HEK293 (cell line): ENCODE results near the gene TMEM244.
"Not testable (repeated sequence)": the region's sequence is repeated elsewhere in the genome, so short reads cannot be mapped to it uniquely, and the experiment has no call there.

Experiments used
- CTCF ChIA-PET: fragments of 350-600 bp; formaldehyde crosslinking; extraction: SDS; loops from one replicate; lab custom pipeline; 2021; ENCODE audit warnings: antibody characterized with exemption; lab: Yijun Ruan, JAX
- POLR2A ChIA-PET: fragments of 300-600 bp; formaldehyde crosslinking; extraction: SDS; loops from one replicate; lab custom pipeline; 2020; ENCODE audit warnings: antibody characterized with exemption, inconsistent platforms; lab: Yijun Ruan, JAX
- H3K27ac ChIP-seq: fragments of 200-500 bp; sonication (Bioruptor generic); 2 replicates; pipeline ENCODE4 v1.5.1; 2014; ENCODE audit warnings: low read depth, low read length, control low read depth, inconsistent platforms; ENCODE audit errors: extremely low read depth
- H3K36me3 ChIP-seq, 2 experiments: fragments of 200-500 bp in 1 of 2; sonication (Bioruptor generic) in 1 of 2; 1 replicate in 1 of 2; 2 replicates in 1 of 2; pipeline ENCODE4 v1.5.1; 2014 to 2017; ENCODE audit warnings: inconsistent platforms in 2 of 2, low read length in 2 of 2; ENCODE audit not compliant: control insufficient read depth in 2 of 2, insufficient read depth in 1 of 2
- H3K4me1 ChIP-seq: fragments of 200-500 bp; sonication (Bioruptor generic); 2 replicates; pipeline ENCODE4 v1.5.1; 2014; ENCODE audit warnings: mild to moderate bottlenecking, low read length, inconsistent platforms; ENCODE audit not compliant: control insufficient read depth, insufficient read depth
- H3K4me3 ChIP-seq: 2 replicates; pipeline ENCODE4 v1.5.1; 2011; ENCODE audit warnings: low read depth, mild to moderate bottlenecking, control low read depth, low read length, moderate library complexity
- H3K9me3 ChIP-seq: fragments of 200-500 bp; sonication (Bioruptor generic); 2 replicates; pipeline ENCODE4 v1.5.1; 2014; ENCODE audit warnings: low read depth, low read length, inconsistent platforms; ENCODE audit not compliant: control insufficient read depth, insufficient read depth
- BCL11A ChIP-seq: fragments of 450-650 bp; formaldehyde crosslinking; IDR thresholded peaks from 2 replicates; pipeline ENCODE4 v1.5.1; 2016; ENCODE audit warnings: low read depth, missing biosample characterization, missing genetic modification characterization
- HOXD13 ChIP-seq: sonication (generic); formaldehyde crosslinking; IDR thresholded peaks from 2 replicates; pipeline ENCODE4 v1.8.0; 2022; ENCODE audit warnings: missing genetic modification reagents, borderline replicate concordance
- ZIC2 ChIP-seq: fragments of 450-650 bp; formaldehyde crosslinking; IDR thresholded peaks from 2 replicates; pipeline ENCODE4 v1.5.1; 2016; ENCODE audit warnings: missing biosample characterization, missing genetic modification characterization
- ZNF146 ChIP-seq: fragments of 450-650 bp; formaldehyde crosslinking; IDR thresholded peaks from 2 replicates; pipeline ENCODE4 v1.5.1; 2016; ENCODE audit warnings: missing biosample characterization, missing genetic modification characterization
- ZNF366 ChIP-seq: fragments of 450-650 bp; formaldehyde crosslinking; conservative IDR thresholded peaks from 2 replicates; pipeline ENCODE4 v1.5.1; 2016; ENCODE audit warnings: missing biosample characterization, missing genetic modification characterization
- ZNF416 ChIP-seq: fragments of 450-650 bp; formaldehyde crosslinking; IDR thresholded peaks from 2 replicates; pipeline ENCODE4 v1.5.1; 2016; ENCODE audit warnings: missing biosample characterization, missing genetic modification characterization
- ZNF501 ChIP-seq: fragments of 450-650 bp; formaldehyde crosslinking; IDR thresholded peaks from 2 replicates; pipeline ENCODE4 v1.5.1; 2016; ENCODE audit warnings: missing biosample characterization, missing genetic modification characterization
- ZNF548 ChIP-seq: fragments of 450-650 bp; formaldehyde crosslinking; IDR thresholded peaks from 2 replicates; pipeline ENCODE4 v1.5.1; 2016; ENCODE audit warnings: missing biosample characterization, missing genetic modification characterization
- ZNF549 ChIP-seq: fragments of 450-650 bp; IDR thresholded peaks from 2 replicates; pipeline ENCODE4 v1.5.1; 2018; ENCODE audit warnings: missing biosample characterization, missing genetic modification characterization, mild to moderate bottlenecking, inconsistent platforms, moderate library complexity
- ZNF658 ChIP-seq: fragments of 450-650 bp; formaldehyde crosslinking; IDR thresholded peaks from 2 replicates; pipeline ENCODE4; 2016; ENCODE audit warnings: missing biosample characterization, missing genetic modification characterization
- TF ChIP-seq, protein P1 (sequence below): fragments of 450-650 bp; formaldehyde crosslinking; IDR thresholded peaks from 2 replicates; pipeline ENCODE4 v1.5.1; 2016; ENCODE audit warnings: missing biosample characterization, missing genetic modification characterization, borderline replicate concordance
- TF ChIP-seq, protein P2 (sequence below): fragments of 450-650 bp; formaldehyde crosslinking; IDR thresholded peaks from 2 replicates; pipeline ENCODE4 v1.5.1; 2016; ENCODE audit warnings: missing biosample characterization, missing genetic modification characterization

The TMEM244 gene

DNA sequence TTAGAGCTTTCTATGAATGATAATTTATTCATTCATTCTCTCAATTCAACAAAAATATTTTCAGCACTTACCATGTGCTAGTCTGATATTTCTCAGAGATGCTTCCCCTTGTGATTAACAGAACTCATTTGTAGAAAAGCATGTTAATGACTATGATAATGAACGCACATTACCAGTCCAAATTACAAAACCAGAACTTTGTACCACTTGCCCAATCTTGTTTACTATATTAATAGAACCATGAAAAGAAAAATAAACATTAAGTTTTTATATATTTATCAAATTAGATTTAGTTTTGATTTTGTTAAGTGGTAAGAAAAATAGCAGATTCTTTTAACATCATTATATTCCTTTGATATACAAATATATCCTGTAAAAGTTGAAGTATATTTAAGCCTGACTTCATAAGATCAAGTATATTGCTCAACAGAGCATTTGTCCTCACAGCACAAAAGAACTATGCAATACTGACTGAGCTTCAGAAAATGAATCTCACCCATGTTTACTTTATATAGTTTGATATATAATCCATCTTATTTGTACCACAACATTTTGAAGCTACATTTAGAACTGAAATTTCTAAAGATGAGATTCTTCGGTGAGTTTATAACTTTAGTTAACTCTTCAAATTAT lies 48.9 kb downstream of the TMEM244 start:
- TF ChIP-seq ZNF548, result no peak
- TF ChIP-seq, protein P1, sequence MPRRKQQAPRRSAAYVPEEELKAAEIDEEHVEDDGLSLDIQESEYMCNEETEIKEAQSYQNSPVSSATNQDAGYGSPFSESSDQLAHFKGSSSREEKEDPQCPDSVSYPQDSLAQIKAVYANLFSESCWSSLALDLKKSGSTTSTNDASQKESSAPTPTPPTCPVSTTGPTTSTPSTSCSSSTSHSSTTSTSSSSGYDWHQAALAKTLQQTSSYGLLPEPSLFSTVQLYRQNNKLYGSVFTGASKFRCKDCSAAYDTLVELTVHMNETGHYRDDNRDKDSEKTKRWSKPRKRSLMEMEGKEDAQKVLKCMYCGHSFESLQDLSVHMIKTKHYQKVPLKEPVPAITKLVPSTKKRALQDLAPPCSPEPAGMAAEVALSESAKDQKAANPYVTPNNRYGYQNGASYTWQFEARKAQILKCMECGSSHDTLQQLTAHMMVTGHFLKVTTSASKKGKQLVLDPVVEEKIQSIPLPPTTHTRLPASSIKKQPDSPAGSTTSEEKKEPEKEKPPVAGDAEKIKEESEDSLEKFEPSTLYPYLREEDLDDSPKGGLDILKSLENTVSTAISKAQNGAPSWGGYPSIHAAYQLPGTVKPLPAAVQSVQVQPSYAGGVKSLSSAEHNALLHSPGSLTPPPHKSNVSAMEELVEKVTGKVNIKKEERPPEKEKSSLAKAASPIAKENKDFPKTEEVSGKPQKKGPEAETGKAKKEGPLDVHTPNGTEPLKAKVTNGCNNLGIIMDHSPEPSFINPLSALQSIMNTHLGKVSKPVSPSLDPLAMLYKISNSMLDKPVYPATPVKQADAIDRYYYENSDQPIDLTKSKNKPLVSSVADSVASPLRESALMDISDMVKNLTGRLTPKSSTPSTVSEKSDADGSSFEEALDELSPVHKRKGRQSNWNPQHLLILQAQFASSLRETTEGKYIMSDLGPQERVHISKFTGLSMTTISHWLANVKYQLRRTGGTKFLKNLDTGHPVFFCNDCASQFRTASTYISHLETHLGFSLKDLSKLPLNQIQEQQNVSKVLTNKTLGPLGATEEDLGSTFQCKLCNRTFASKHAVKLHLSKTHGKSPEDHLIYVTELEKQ (tag by site-specific recombination), result no peak
- TF ChIP-seq ZNF366 (tag by site-specific recombination), result no peak
- no peak for TF ChIP-seq ZNF501
- TF ChIP-seq ZNF549 (tag by site-specific recombination), result no peak
- no peak for TF ChIP-seq BCL11A (tag by site-specific recombination)
- TF ChIP-seq HOXD13 (CRISPR knock-in tag), result no peak
- TF ChIP-seq, protein P2, sequence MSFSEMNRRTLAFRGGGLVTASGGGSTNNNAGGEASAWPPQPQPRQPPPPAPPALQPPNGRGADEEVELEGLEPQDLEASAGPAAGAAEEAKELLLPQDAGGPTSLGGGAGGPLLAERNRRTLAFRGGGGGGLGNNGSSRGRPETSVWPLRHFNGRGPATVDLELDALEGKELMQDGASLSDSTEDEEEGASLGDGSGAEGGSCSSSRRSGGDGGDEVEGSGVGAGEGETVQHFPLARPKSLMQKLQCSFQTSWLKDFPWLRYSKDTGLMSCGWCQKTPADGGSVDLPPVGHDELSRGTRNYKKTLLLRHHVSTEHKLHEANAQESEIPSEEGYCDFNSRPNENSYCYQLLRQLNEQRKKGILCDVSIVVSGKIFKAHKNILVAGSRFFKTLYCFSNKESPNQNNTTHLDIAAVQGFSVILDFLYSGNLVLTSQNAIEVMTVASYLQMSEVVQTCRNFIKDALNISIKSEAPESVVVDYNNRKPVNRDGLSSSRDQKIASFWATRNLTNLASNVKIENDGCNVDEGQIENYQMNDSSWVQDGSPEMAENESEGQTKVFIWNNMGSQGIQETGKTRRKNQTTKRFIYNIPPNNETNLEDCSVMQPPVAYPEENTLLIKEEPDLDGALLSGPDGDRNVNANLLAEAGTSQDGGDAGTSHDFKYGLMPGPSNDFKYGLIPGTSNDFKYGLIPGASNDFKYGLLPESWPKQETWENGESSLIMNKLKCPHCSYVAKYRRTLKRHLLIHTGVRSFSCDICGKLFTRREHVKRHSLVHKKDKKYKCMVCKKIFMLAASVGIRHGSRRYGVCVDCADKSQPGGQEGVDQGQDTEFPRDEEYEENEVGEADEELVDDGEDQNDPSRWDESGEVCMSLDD (tag by site-specific recombination), result no peak
- no peak for TF ChIP-seq ZNF658 (tag by site-specific recombination)
- H3K9me3 ChIP-seq, result no peaks in the 10 kb centered on the region
- CTCF ChIA-PET, result interaction anchor here (0.7 to 1.0 kb wide), 3 partner anchors 37 to 210 kb away, joined by 3 to 4 read pairs (median 3); no protein-coding TSS in a partner anchor
- H3K4me3 ChIP-seq, result no peak overlapping the region
- no peak overlapping the region for H3K27ac ChIP-seq
- POLR2A ChIA-PET, result no interaction called here
- H3K36me3 ChIP-seq, result no peaks in the 10 kb centered on the region
- H3K4me1 ChIP-seq, result no peaks in the 10 kb centered on the region

DNA sequence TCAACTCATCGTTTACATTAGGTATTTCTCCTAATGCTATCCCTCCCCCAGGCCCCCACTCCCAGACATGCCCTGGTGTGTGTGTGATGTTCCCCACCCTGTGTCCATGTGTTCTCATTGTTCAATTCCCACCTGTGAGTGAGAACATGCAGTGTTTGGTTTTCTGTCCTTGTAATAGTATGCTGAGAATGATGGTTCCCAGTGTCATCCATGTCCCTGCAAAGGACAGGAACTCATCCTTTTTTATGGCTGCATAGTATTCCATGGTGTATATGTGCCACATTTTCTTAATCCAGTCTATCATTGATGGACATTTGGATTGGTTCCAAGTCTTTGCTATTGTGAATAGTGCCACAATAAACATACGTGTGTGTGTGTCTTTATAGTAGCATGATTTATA lies 54.0 kb downstream of the TMEM244 start:
- POLR2A ChIA-PET, H3K27ac ChIP-seq, H3K9me3 ChIP-seq: not testable (repeated sequence)
- TF ChIP-seq ZNF146 (tag by site-specific recombination), result peak; percentile 78; the same call in 1 of the 2 replicates
- TF ChIP-seq, all 188 proteins: peak for 1; not testable (repeated sequence) for 187
- CTCF ChIA-PET, result interaction anchor here (0.6 kb wide), 1 partner anchor 32 kb away, joined by 3 read pairs; no protein-coding TSS in a partner anchor
- not testable (repeated sequence) for H3K4me3 ChIP-seq, H3K4me1 ChIP-seq, H3K36me3 ChIP-seq

DNA sequence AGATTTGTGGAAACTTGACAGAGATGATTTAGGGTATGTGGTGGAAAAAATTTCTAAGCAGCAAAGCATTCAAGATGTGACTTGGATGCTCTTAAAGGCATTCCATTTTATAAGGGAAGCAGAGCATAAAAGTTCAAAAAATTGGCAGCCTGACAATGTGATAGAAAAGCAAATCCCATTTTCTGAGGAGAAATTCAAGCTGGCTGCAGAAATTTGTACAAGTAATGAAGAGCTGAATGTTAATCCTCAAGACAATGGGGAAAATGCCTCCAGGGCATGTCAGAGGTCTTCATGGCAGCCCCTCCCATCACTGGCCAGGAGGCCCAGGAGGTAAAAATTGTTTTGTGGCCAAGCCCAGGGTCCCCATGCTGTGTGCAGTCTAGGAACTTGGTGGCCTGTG lies 58.2 kb downstream of the TMEM244 start:
- H3K4me1 ChIP-seq, H3K36me3 ChIP-seq, H3K4me3 ChIP-seq, H3K9me3 ChIP-seq, POLR2A ChIA-PET, H3K27ac ChIP-seq: not testable (repeated sequence)
- CTCF ChIA-PET, result interaction anchor here (0.6 to 0.9 kb wide), 3 partner anchors 27 to 36 kb away, joined by 3 read pairs; no protein-coding TSS in a partner anchor

DNA sequence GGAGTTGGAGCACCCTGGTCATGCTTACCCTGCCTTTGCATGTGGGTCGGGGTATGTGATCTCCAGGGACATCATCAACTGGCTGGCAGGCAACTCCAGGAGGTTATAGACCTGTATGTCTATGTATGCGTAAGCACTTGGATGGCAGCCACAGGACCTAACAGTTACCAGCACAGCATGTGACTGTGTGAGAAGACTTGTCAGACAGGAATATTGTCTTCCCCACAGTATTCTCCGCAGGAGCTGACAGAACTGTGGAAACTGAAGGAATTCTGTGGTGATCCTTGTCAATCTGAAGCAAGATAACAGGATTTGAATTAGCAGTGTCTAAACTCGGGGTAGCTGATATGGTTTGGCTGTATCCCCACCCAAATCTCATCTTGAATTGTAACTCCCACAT lies 59.2 kb downstream of the TMEM244 start:
- ChIA-PET CTCF (interaction anchor here (0.9 to 1.0 kb wide), 2 partner anchors 27 to 28 kb away, joined by 3 to 6 read pairs; no protein-coding TSS in a partner anchor), POLR2A (no interaction called here)
- no peak overlapping the region for H3K27ac ChIP-seq
- H3K4me3 ChIP-seq, result no peak overlapping the region
- no peaks in the 10 kb centered on the region for H3K4me1 ChIP-seq
- TF ChIP-seq ZIC2 (tag by site-specific recombination), result peak; percentile 31; the same call in 1 of the 2 replicates
- TF ChIP-seq ZNF416 (tag by site-specific recombination), result no peak
- no peaks in the 10 kb centered on the region for H3K9me3 ChIP-seq
- no peaks in the 10 kb centered on the region for H3K36me3 ChIP-seq
